ENCODE data around the gene GSS. TPM values are rescaled to one million over a fixed set of nuclear protein-coding genes. Genes with fewer than 3 reads are reported as not detected.

GSS gene
- total and polyA plus RNA-seq, 2 donors (not counting 3 experiments of a cell fraction or from before 2014, with no cell fraction given) = 47.9 to 65.1 TPM

DNA sequence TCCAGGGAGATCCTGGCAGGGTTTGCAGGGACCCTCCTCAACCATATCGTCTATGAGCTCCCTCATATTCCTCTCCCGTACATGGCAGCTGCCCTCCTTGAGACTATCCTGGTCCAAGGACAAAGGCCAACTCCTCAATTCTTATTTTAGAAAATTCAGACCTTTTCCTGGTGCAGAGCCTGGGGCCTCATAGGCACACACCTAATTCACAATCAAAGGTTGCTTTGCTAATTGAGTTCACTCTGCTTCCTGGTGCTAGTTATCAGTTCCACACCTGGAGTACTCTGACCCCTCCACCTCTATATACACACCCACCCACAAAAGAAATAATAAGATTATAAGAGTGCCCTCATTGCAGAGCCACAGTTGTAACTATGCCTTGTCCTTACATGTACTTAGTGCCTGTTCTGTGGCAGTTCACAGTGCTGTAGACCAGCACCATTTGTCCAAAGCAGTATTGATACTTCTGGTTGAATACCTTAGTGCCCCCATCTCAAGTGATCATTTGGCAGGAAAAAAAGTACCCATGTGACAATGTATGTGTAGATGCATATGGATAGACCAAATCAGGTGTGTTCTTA, 38.7 kb downstream of the GSS start:
- DNase-seq (ENCODE audit: low read depth, low spot score) (no peak), FAIRE-seq (no peak)
- intact Hi-C loops (cut with micrococcal nuclease) (no loop called here), dilution Hi-C loops (cut with MboI; ENCODE audit: extremely low pct_ligation_motif_present, low sequenced_read_pairs) (no loop called here)
- ChIA-PET POLR2A (no interaction called here), CTCF (interaction anchor here (1.1 to 1.9 kb wide), 4 partner anchors 9 to 43 kb away, joined by 4 to 5 read pairs (median 5); no protein-coding TSS in a partner anchor)
- no peaks in the 10 kb centered on the region for H3K9me1 ChIP-seq (replicated peaks; ENCODE audit: control insufficient read depth, extremely low read depth, insufficient read depth, low read length)
- no peak overlapping the region for H3K27ac ChIP-seq (ENCODE audit: insufficient read depth, low read depth, low read length)
- no peak overlapping the region for H3K4me3 ChIP-seq (replicated peaks in 1 of 3; ENCODE audit: insufficient read depth in 1 of 3, low read depth in 1 of 3, low read length in 3 of 3)
- no peaks in the 10 kb centered on the region for H3K9me3 ChIP-seq (replicated peaks; ENCODE audit: control insufficient read depth, insufficient read depth, low read length)
- no peak overlapping the region for H2AFZ ChIP-seq (ENCODE audit: low read depth, low read length)
- BruUV-seq (replicated peaks) = no TSS peak
- H3K36me3 ChIP-seq (ENCODE audit: control insufficient read depth in 2 of 2, extremely low read depth in 1 of 2, insufficient read depth in 2 of 2, low read length in 2 of 2) = peaks cover 0 to 8% of the 10 kb centered on the region in 2 experiments
- no peak overlapping the region for H3K9ac ChIP-seq (replicated peaks; ENCODE audit: extremely low read depth, insufficient read depth, low read length)
- no peak overlapping the region for H3K4me2 ChIP-seq (ENCODE audit: insufficient read depth, low read length)
- H3K27me3 ChIP-seq (ENCODE audit: control insufficient read depth in 2 of 2, insufficient read depth in 2 of 2, low read length in 2 of 2) = no peaks in the 10 kb centered on the region
- TF ChIP-seq GATA2 (IDR thresholded peaks at IDR 0.05; ENCODE audit: insufficient read depth, insufficient read length, low read depth, low read length) (no peak), FOS (IDR thresholded peaks at IDR 0.05; ENCODE audit: borderline replicate concordance, insufficient read depth, low read length) (no peak), POLR2AphosphoS5 (IDR thresholded peaks at IDR 0.05; ENCODE audit: insufficient read depth, low read depth, low read length) (no peak), JUN (IDR thresholded peaks at IDR 0.05; ENCODE audit: borderline replicate concordance, insufficient read depth, insufficient read length, low read depth) (no peak), MYC (IDR thresholded peaks at IDR 0.05; ENCODE audit: low read depth, low read length) (no peak), POLR2A (IDR thresholded peaks at IDR 0.05; ENCODE audit: low read depth, low read length) (no peak), EZH2 (IDR thresholded peaks at IDR 0.05; ENCODE audit: borderline replicate concordance, low read depth, low read length, severe bottlenecking) (no peak)
- TF ChIP-seq, protein P1, sequence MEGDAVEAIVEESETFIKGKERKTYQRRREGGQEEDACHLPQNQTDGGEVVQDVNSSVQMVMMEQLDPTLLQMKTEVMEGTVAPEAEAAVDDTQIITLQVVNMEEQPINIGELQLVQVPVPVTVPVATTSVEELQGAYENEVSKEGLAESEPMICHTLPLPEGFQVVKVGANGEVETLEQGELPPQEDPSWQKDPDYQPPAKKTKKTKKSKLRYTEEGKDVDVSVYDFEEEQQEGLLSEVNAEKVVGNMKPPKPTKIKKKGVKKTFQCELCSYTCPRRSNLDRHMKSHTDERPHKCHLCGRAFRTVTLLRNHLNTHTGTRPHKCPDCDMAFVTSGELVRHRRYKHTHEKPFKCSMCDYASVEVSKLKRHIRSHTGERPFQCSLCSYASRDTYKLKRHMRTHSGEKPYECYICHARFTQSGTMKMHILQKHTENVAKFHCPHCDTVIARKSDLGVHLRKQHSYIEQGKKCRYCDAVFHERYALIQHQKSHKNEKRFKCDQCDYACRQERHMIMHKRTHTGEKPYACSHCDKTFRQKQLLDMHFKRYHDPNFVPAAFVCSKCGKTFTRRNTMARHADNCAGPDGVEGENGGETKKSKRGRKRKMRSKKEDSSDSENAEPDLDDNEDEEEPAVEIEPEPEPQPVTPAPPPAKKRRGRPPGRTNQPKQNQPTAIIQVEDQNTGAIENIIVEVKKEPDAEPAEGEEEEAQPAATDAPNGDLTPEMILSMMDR (IDR thresholded peaks at IDR 0.05; ENCODE audit: extremely low read depth in 1 of 2, insufficient read depth in 1 of 2, low read depth in 1 of 2, low read length in 2 of 2) = no peak
- TF ChIP-seq, protein P2, sequence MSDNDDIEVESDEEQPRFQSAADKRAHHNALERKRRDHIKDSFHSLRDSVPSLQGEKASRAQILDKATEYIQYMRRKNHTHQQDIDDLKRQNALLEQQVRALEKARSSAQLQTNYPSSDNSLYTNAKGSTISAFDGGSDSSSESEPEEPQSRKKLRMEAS (IDR thresholded peaks at IDR 0.05; ENCODE audit: insufficient read depth, insufficient read length) = no peak
- H4K20me1 ChIP-seq (replicated peaks; ENCODE audit: control insufficient read depth, extremely low read depth, insufficient read depth, low read length) = no peaks in the 10 kb centered on the region
- H3K79me2 ChIP-seq (ENCODE audit: control insufficient read depth, insufficient read depth, low read length) = no peaks in the 10 kb centered on the region
- H3K4me1 ChIP-seq (ENCODE audit: control insufficient read depth, extremely low read depth, insufficient read depth, low read length) = no peaks in the 10 kb centered on the region

All from endothelial cell of umbilical vein (primary cell).